GM13977 (cell line): ENCODE results near the gene FIBP.

Experiments used
- DNase-seq: peaks from one replicate; pipeline ENCODE4 v3.0.0; 2012; ENCODE audit warnings: low spot score
- CTCF ChIP-seq: IDR thresholded peaks from 2 replicates; pipeline ENCODE4 v1.5.1; 2012; ENCODE audit warnings: mild to moderate bottlenecking, control low read depth; ENCODE audit not compliant: insufficient read depth; ENCODE audit errors: extremely low read depth, missing control alignments
- in situ Hi-C: fragments of 300-500 bp; cut with MboI; formaldehyde crosslinking; loops from one replicate; pipeline ENCODE4 v1.12.0; 2022; ENCODE audit warnings: low sequenced_read_pairs, low pct_unique_long_range_greater_than_20kb, mixed read lengths, inconsistent platforms; ENCODE audit not compliant: unreplicated experiment

The FIBP gene

GRCh38 chr11:65885231-65885630, 3.0 kb downstream of the FIBP start:
- DNase-seq: no peak
- in situ Hi-C loops: no loop called here
- no peak for TF ChIP-seq CTCF

GRCh38 chr11:65884716-65885092, 3.6 kb downstream of the FIBP start:
- DNase-seq: peak; percentile 87
- TF ChIP-seq CTCF: peak; percentile 100
- in situ Hi-C loops: loop anchor here (5.0 kb wide), 1 partner anchor 103 kb away; no protein-coding TSS in a partner anchor

- peak; percentile 18 for TF ChIP-seq CTCF
- no peak for DNase-seq
- in situ Hi-C loops: loop anchor here (5.0 kb wide), 1 partner anchor 103 kb away; no protein-coding TSS in a partner anchor
Observed at GRCh38 chr11:65883786-65884715, 4.2 kb downstream of the FIBP start.

- in situ Hi-C loops: loop anchor here (5.0 kb wide), 1 partner anchor 104 kb away; no protein-coding TSS in a partner anchor
- no peak for DNase-seq
- no peak for TF ChIP-seq CTCF
Observed at GRCh38 chr11:65883058-65883761, 5.1 kb downstream of the FIBP start.

- DNase-seq: no peak
- no peak for TF ChIP-seq CTCF
- in situ Hi-C loops: loop anchor here (5.0 kb wide), 1 partner anchor 105 kb away; no protein-coding TSS in a partner anchor
Observed at GRCh38 chr11:65882120-65883057, 5.9 kb downstream of the FIBP start.

- in situ Hi-C loops: loop anchor here (5.0 kb wide), 1 partner anchor 106 kb away; no protein-coding TSS in a partner anchor
- TF ChIP-seq CTCF: no peak
- DNase-seq: no peak
Observed at GRCh38 chr11:65880844-65881421, 7.3 kb downstream of the FIBP start.
